ENCODE results near the gene PMS2. TPM values are rescaled to one million over a fixed set of nuclear protein-coding genes. Genes with fewer than 3 reads are reported as not detected.

The PMS2 gene
- total RNA-seq, 1 experiment from 2014 or later = 27.6 TPM

GRCh38 chr7:6026820-6027311, 18.0 kb upstream of the PMS2 start:
- Histone ChIP-seq H3K4me1 (ENCODE audit: control insufficient read depth in 1 of 2, insufficient read depth in 2 of 2, low read length in 2 of 2) (peaks cover 0 to 11% of the 10 kb centered on the region in 2 experiments; a peak in 2 of 4 replicates), H3K9ac (ENCODE audit: low read length) (no peak overlapping the region), H3K9me2 (ENCODE audit: insufficient read depth) (no peaks in the 10 kb centered on the region), H3K4me2 (ENCODE audit: low read length) (no peak overlapping the region), H2AFZ (ENCODE audit: low read depth, low read length, poor library complexity, severe bottlenecking) (no peak overlapping the region), H3K27me3 (ENCODE audit: insufficient read depth, low read length) (no peaks in the 10 kb centered on the region), H4K20me1 (ENCODE audit: insufficient read depth) (no peaks in the 10 kb centered on the region), H3K79me2 (ENCODE audit: insufficient read depth, low read length) (peaks cover 24% of the 10 kb centered on the region), H3K4me3 (replicated peaks in 1 of 2; ENCODE audit: low read depth in 1 of 2, low read length in 2 of 2) (no peak overlapping the region), H3K27ac (ENCODE audit: low read depth, low read length) (no peak overlapping the region; the same call in 1 of the 2 replicates), H3K9me3 (ENCODE audit: control insufficient read depth in 1 of 2, insufficient read depth in 1 of 2, low read depth in 1 of 2, low read length in 2 of 2) (no peaks in the 10 kb centered on the region), H3K36me3 (ENCODE audit: control insufficient read depth in 1 of 2, insufficient read depth in 2 of 2, low read length in 2 of 2) (peaks cover 38 to 61% of the 10 kb centered on the region in 2 experiments)
- intact Hi-C loops (cut with micrococcal nuclease) = no loop called here
- ChIA-PET POLR2A (no interaction called here), CTCF (no interaction called here), RAD21 (ENCODE audit: low non-redundant PET in 1 of 2, low total read pairs in 2 of 2, uncharacterized antibody in 2 of 2, unreplicated experiment in 2 of 2) (interaction anchor here in 1 of 2 experiments (0.7 kb wide), 1 partner anchor 159 kb away, joined by 3 read pairs; no protein-coding TSS in a partner anchor)
- no peak for DNase-seq (ENCODE audit: low read depth, low spot score)
- TF ChIP-seq POLR2A (IDR thresholded peaks at IDR 0.05; ENCODE audit: borderline replicate concordance, extremely low read depth, insufficient read depth, insufficient read length) (no peak), ZFX (IDR thresholded peaks at IDR 0.05) (no peak), ELF1 (IDR thresholded peaks at IDR 0.05; ENCODE audit: borderline replicate concordance, low read depth) (no peak), ZNF274 (IDR thresholded peaks at IDR 0.05; ENCODE audit: low read depth, low read length) (no peak), ZBTB33 (IDR thresholded peaks at IDR 0.05; ENCODE audit: extremely low read depth, insufficient replicate concordance, low read length) (no peak), TCF7L2 (IDR thresholded peaks at IDR 0.05; ENCODE audit: borderline replicate concordance, extremely low read depth, insufficient read depth, insufficient read length) (no peak), EGR1 (IDR thresholded peaks at IDR 0.05; ENCODE audit: low read depth) (no peak)
- no TSS peak for BruUV-seq (replicated peaks)
- no peak; the same call in 1 of the 2 replicates for ATAC-seq
